Spleen (tissue), 7 donors: ENCODE measurements around the gene MLLT10.

ENCODE experiments used
- POLR2A ChIP-seq, 3 donors: fragments of 450-650 bp; IDR thresholded peaks; one replicate each; pipeline ENCODE4 v1.5.1; 2017; ENCODE audit warnings: antibody characterized with exemption in 3 of 3, mild to moderate bottlenecking in 1 of 3
- POLR2AphosphoS5 ChIP-seq, 3 donors: sonication (generic); formaldehyde crosslinking; IDR thresholded peaks; one replicate each; pipeline ENCODE4 v1.5.1; 2017; ENCODE audit warnings: antibody characterized with exemption in 3 of 3
- TF ChIP-seq, protein P1 (sequence below), 11 experiments: fragments of 200-600 bp in 7 of 11; fragments of 450-650 bp in 4 of 11; sonication (generic) in 4 of 11; IDR thresholded peaks in 8 of 11; conservative IDR thresholded peaks in 3 of 11; 1 replicate in 7 of 11; 2 replicates in 4 of 11; pipeline versions ENCODE4 v1.4.0 to v1.8.0; 2016 to 2021; ENCODE audit warnings: antibody characterized with exemption in 11 of 11, inconsistent platforms in 4 of 11, mild to moderate bottlenecking in 1 of 11
- donor health status: DM: no; HTN: no; CAD: no; lungs with moderate emphysema.
- donor health status: DM: no; HTN: no; CAD: no.
- donor health status: DM: no; HTN: no; CAD: no.

DNA sequence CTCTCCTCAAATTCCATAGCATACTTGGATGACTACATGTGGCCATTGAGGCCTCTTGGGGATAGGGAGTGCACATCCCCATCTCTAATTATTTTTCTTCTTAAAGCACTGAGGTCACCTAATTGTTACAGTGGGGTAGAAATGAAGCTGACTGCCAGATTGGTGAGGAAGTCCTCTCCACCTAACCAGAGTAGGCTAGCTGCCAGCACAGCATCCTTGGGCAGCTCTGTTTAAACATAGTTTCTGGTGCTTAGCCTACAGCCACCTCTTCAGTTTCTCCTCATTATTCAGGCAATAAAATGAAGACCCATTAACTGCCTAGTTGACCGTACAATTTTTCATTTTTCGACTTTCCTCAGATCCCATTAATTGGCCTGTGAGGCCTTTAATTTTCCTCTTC lies 104.6 kb downstream of the MLLT10 start:
- TF ChIP-seq, protein P1, sequence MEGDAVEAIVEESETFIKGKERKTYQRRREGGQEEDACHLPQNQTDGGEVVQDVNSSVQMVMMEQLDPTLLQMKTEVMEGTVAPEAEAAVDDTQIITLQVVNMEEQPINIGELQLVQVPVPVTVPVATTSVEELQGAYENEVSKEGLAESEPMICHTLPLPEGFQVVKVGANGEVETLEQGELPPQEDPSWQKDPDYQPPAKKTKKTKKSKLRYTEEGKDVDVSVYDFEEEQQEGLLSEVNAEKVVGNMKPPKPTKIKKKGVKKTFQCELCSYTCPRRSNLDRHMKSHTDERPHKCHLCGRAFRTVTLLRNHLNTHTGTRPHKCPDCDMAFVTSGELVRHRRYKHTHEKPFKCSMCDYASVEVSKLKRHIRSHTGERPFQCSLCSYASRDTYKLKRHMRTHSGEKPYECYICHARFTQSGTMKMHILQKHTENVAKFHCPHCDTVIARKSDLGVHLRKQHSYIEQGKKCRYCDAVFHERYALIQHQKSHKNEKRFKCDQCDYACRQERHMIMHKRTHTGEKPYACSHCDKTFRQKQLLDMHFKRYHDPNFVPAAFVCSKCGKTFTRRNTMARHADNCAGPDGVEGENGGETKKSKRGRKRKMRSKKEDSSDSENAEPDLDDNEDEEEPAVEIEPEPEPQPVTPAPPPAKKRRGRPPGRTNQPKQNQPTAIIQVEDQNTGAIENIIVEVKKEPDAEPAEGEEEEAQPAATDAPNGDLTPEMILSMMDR (IDR thresholded peaks at IDR 0.05 in 8 of 11, conservative IDR thresholded peaks at IDR 0.05 in 3 of 11), result no peak
- TF ChIP-seq POLR2A (IDR thresholded peaks at IDR 0.05) (no peak), POLR2AphosphoS5 (IDR thresholded peaks at IDR 0.05) (no peak)
